ENCODE results near the gene SLC6A11.

The SLC6A11 gene

DNA sequence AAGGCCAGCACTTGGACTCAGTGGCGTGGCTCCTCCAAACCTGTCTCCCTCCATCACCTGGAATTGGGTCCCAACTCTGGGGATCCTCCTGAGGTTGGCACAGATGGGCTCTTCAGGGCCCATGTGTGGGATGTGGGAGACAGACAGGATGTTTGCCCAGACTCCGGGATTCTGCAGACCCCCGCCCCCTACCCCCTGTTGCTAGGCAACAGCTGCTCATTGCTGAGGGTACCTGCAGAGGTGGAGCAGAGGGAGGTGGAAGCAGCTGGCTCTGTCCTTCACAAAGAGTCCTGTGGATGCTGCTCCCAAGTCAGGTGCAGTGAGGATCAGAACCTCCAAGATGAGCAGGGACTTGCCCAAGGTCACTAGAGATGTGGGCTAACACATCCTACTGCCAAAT lies 136.5 kb downstream of the SLC6A11 start:
- TF ChIP-seq, protein P1, sequence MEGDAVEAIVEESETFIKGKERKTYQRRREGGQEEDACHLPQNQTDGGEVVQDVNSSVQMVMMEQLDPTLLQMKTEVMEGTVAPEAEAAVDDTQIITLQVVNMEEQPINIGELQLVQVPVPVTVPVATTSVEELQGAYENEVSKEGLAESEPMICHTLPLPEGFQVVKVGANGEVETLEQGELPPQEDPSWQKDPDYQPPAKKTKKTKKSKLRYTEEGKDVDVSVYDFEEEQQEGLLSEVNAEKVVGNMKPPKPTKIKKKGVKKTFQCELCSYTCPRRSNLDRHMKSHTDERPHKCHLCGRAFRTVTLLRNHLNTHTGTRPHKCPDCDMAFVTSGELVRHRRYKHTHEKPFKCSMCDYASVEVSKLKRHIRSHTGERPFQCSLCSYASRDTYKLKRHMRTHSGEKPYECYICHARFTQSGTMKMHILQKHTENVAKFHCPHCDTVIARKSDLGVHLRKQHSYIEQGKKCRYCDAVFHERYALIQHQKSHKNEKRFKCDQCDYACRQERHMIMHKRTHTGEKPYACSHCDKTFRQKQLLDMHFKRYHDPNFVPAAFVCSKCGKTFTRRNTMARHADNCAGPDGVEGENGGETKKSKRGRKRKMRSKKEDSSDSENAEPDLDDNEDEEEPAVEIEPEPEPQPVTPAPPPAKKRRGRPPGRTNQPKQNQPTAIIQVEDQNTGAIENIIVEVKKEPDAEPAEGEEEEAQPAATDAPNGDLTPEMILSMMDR (IDR thresholded peaks at IDR 0.05; ENCODE audit: low read length) = no peak
- no peak for TF ChIP-seq EZH2 (IDR thresholded peaks at IDR 0.05; ENCODE audit: borderline replicate concordance, low read length)
- Histone ChIP-seq H3K4me1 (ENCODE audit: insufficient read depth, low read length, severe bottlenecking) (no peaks in the 10 kb centered on the region), H3K79me2 (ENCODE audit: insufficient read depth, low read length) (no peaks in the 10 kb centered on the region), H3F3A (ENCODE audit: insufficient read depth, low read length) (no peaks in the 10 kb centered on the region), H3K9ac (ENCODE audit: low read length) (no peak overlapping the region), H3K27me3 (ENCODE audit: insufficient read depth, low read length) (no peaks in the 10 kb centered on the region; the same call in 1 of the 2 replicates), H3K9me3 (ENCODE audit: low read length) (no peaks in the 10 kb centered on the region), H3K9me2 (ENCODE audit: low read depth, low read length) (no peaks in the 10 kb centered on the region), H3K4me3 (ENCODE audit: low read depth, low read length, poor library complexity, severe bottlenecking) (no peak overlapping the region), H3K4me2 (ENCODE audit: low read length) (no peak overlapping the region), H4K20me1 (ENCODE audit: insufficient read depth, low read length) (no peaks in the 10 kb centered on the region), H3K36me3 (ENCODE audit: insufficient read depth, low read length) (no peaks in the 10 kb centered on the region), H2AFZ (ENCODE audit: low read length) (no peak overlapping the region), H3K27ac (ENCODE audit: low read depth, low read length, poor library complexity, severe bottlenecking) (no peak overlapping the region)

DNA sequence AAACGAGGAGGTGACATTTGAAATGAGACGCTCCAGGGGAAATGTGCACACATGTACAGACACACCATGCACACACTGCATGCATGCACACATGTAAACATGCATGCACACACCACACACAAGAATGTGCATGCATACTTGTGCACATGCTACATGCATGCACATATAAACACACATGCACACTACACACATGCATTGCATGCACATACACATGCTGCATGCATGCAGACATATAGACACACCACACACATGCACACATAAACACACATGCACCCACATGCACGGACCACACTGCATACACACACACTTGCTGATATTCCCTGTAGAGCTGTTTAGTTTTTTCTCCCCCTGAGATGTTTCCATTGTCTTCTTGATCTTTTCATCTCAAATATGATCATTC lies 138.7 kb downstream of the SLC6A11 start:
- no peaks in the 10 kb centered on the region; the same call in 1 of the 2 replicates for H3K27me3 ChIP-seq (ENCODE audit: insufficient read depth, low read length)
- no peaks in the 10 kb centered on the region for H3F3A ChIP-seq (ENCODE audit: insufficient read depth, low read length)
- no peaks in the 10 kb centered on the region for H3K36me3 ChIP-seq (ENCODE audit: insufficient read depth, low read length)
- H4K20me1 ChIP-seq (ENCODE audit: insufficient read depth, low read length) = no peaks in the 10 kb centered on the region
- no peaks in the 10 kb centered on the region for H3K4me1 ChIP-seq (ENCODE audit: insufficient read depth, low read length, severe bottlenecking)
- H3K4me2 ChIP-seq (ENCODE audit: low read length) = no peak overlapping the region
- H2AFZ ChIP-seq (ENCODE audit: low read length) = no peak overlapping the region
- TF ChIP-seq EZH2 (IDR thresholded peaks at IDR 0.05; ENCODE audit: borderline replicate concordance, low read length) = no peak
- TF ChIP-seq, protein P1 (IDR thresholded peaks at IDR 0.05; ENCODE audit: low read length) = no peak
- no peak overlapping the region for H3K4me3 ChIP-seq (ENCODE audit: low read depth, low read length, poor library complexity, severe bottlenecking)
- no peaks in the 10 kb centered on the region for H3K9me2 ChIP-seq (ENCODE audit: low read depth, low read length)
- no peaks in the 10 kb centered on the region for H3K79me2 ChIP-seq (ENCODE audit: insufficient read depth, low read length)
- H3K9me3 ChIP-seq (ENCODE audit: low read length) = no peaks in the 10 kb centered on the region
- no peak overlapping the region for H3K27ac ChIP-seq (ENCODE audit: low read depth, low read length, poor library complexity, severe bottlenecking)
- H3K9ac ChIP-seq (ENCODE audit: low read length) = no peak overlapping the region

DNA sequence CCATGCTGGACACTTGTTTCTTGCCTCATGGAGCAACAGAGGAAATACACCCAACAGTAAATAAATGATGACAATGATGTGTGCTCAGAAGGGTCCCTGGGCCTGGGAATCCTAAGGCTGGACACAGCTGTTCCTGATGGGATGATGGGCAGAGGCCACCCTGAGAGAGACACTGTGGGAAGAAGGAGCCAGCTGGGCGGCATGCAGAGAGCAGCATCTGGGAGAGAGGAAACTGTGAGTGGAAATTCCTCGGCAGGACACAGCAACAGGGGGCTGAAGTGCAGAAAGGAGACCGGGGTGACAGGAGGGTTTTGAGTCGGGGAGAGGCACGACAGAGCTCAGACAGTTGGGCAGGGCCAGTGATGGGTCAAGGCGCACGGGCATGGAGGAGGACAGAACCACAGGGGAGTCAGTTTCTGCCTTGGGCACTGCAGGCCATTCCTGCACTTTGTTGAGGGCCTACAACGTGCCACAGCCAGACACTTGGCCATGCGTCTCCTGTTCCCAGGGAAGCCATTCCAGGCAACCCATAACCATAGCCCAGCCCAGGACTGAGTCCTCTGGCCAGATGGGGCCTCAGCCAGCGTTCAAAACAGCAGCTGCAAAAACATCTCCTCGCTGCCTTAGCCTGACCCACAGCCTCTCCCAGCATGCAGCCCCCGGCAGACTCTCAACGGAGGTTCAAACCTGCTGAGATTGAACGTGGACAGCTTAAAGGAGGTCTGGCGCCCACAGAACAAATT lies 139.9 kb downstream of the SLC6A11 start:
- H3K27me3 ChIP-seq (ENCODE audit: insufficient read depth, low read length) = no peaks in the 10 kb centered on the region; the same call in 1 of the 2 replicates

More for the DNA sequence above, 139.9 kb downstream of the SLC6A11 start:
- no peak overlapping the region for H3K27ac ChIP-seq (ENCODE audit: low read depth, low read length, poor library complexity, severe bottlenecking)
- H3K4me2 ChIP-seq (ENCODE audit: low read length) = no peak overlapping the region
- H4K20me1 ChIP-seq (ENCODE audit: insufficient read depth, low read length) = no peaks in the 10 kb centered on the region
- no peaks in the 10 kb centered on the region for H3K4me1 ChIP-seq (ENCODE audit: insufficient read depth, low read length, severe bottlenecking)
- no peaks in the 10 kb centered on the region for H3K9me2 ChIP-seq (ENCODE audit: low read depth, low read length)
- TF ChIP-seq EZH2 (IDR thresholded peaks at IDR 0.05; ENCODE audit: borderline replicate concordance, low read length) = no peak
- TF ChIP-seq, protein P1 (IDR thresholded peaks at IDR 0.05; ENCODE audit: low read length) = no peak
- H3K9me3 ChIP-seq (ENCODE audit: low read length) = no peaks in the 10 kb centered on the region
- no peak overlapping the region for H3K4me3 ChIP-seq (ENCODE audit: low read depth, low read length, poor library complexity, severe bottlenecking)
- no peaks in the 10 kb centered on the region for H3K79me2 ChIP-seq (ENCODE audit: insufficient read depth, low read length)
- H3F3A ChIP-seq (ENCODE audit: insufficient read depth, low read length) = no peaks in the 10 kb centered on the region
- H2AFZ ChIP-seq (ENCODE audit: low read length) = no peak overlapping the region
- no peaks in the 10 kb centered on the region for H3K36me3 ChIP-seq (ENCODE audit: insufficient read depth, low read length)
- H3K9ac ChIP-seq (ENCODE audit: low read length) = no peak overlapping the region
